Astrocyte (in vitro differentiated cells and primary cell): ENCODE results near the gene POLR3GL. TPM values are rescaled to one million over a fixed set of nuclear protein-coding genes. Genes with fewer than 3 reads are reported as not detected.

Source experiments
- DNase-seq: peaks from one replicate; pipeline ENCODE4 v3.0.0-alpha.2; 2010; ENCODE audit warnings: low read depth
- FAIRE-seq: peaks from 2 replicates; lab custom pipeline; 2011; peaks lifted over from hg19 to GRCh38; lab: Jason Lieb, UNC
- H2AFZ ChIP-seq: 2 replicates; pipeline ENCODE4 v1.6.0; 2012; ENCODE audit warnings: low read depth, low read length, inconsistent platforms
- H3K27ac ChIP-seq: 2 replicates; pipeline ENCODE4 v1.5.1; 2011; ENCODE audit warnings: low read depth, low read length, inconsistent platforms
- H3K27me3 ChIP-seq: 2 replicates; pipeline ENCODE4 v1.6.0; 2011; ENCODE audit warnings: low read length, inconsistent platforms; ENCODE audit not compliant: insufficient read depth
- H3K36me3 ChIP-seq: 2 replicates; pipeline ENCODE4 v1.5.1; 2011; ENCODE audit warnings: low read length, inconsistent platforms; ENCODE audit not compliant: insufficient read depth
- H3K4me1 ChIP-seq: 2 replicates; pipeline ENCODE4 v1.5.1; 2011; ENCODE audit warnings: low read length, inconsistent platforms; ENCODE audit not compliant: insufficient read depth
- H3K4me2 ChIP-seq: 2 replicates; pipeline ENCODE4 v1.6.0; 2012; ENCODE audit warnings: low read length, inconsistent platforms
- H3K4me3 ChIP-seq: 2 replicates; pipeline ENCODE4 v1.5.1; 2011; ENCODE audit warnings: low read depth, mild to moderate bottlenecking, low read length, inconsistent platforms; ENCODE audit not compliant: insufficient read depth
- H3K79me2 ChIP-seq: 2 replicates; pipeline ENCODE4 v1.6.0; 2012; ENCODE audit warnings: mild to moderate bottlenecking, low read length, inconsistent platforms; ENCODE audit not compliant: insufficient read depth
- H3K9ac ChIP-seq: 2 replicates; pipeline ENCODE4 v1.6.0; 2012; ENCODE audit warnings: mild to moderate bottlenecking, low read length, inconsistent platforms
- H3K9me3 ChIP-seq: 2 replicates; pipeline ENCODE4 v1.5.1; 2012; ENCODE audit warnings: low read depth, mild to moderate bottlenecking, low read length, inconsistent platforms; ENCODE audit not compliant: insufficient read depth
- H4K20me1 ChIP-seq: 2 replicates; pipeline ENCODE4 v1.6.0; 2012; ENCODE audit warnings: low read length, inconsistent platforms; ENCODE audit not compliant: insufficient read depth
- H3K27ac Mint-ChIP-seq: one replicate; pipeline ENCODE4 v1.8.0; 2021; ENCODE audit warnings: mild to moderate bottlenecking, mixed read lengths; ENCODE audit not compliant: unreplicated experiment
- H3K27me3 Mint-ChIP-seq: one replicate; pipeline ENCODE4 v1.8.0; 2021; ENCODE audit warnings: low read depth, mixed read lengths; ENCODE audit not compliant: unreplicated experiment
- H3K36me3 Mint-ChIP-seq: one replicate; pipeline ENCODE4 v1.8.0; 2021; ENCODE audit warnings: low read depth, mixed read lengths; ENCODE audit not compliant: unreplicated experiment
- H3K4me1 Mint-ChIP-seq: one replicate; pipeline ENCODE4 v1.8.0; 2021; ENCODE audit warnings: low read depth, mixed read lengths; ENCODE audit not compliant: unreplicated experiment
- H3K4me3 Mint-ChIP-seq: one replicate; pipeline ENCODE4 v1.8.0; 2021; ENCODE audit warnings: mild to moderate bottlenecking, moderate library complexity, mixed read lengths; ENCODE audit not compliant: unreplicated experiment
- H3K9me3 Mint-ChIP-seq: one replicate; pipeline ENCODE4 v1.8.0; 2021; ENCODE audit warnings: mild to moderate bottlenecking, mixed read lengths; ENCODE audit not compliant: unreplicated experiment
- CTCF ChIP-seq: IDR thresholded peaks from 2 replicates; pipeline ENCODE4 v1.5.1; 2011; ENCODE audit warnings: low read depth, mild to moderate bottlenecking, inconsistent platforms, low read length, moderate library complexity; ENCODE audit not compliant: insufficient read depth
- EZH2 ChIP-seq: IDR thresholded peaks from 2 replicates; pipeline ENCODE4 v1.6.1; 2012; ENCODE audit warnings: mild to moderate bottlenecking, low read length, inconsistent platforms; ENCODE audit not compliant: insufficient read depth
- total RNA-seq: library from RNA; stranded (reverse); gene quantifications from 2 replicates; pipeline ENCODE4 v1.2.1, GENCODE V29; 2021

POLR3GL gene
- total RNA-seq, 1 donor from 2014 or later = 20.5 TPM

GRCh38 chr1:145959957-145960467, 4.5 kb upstream of the POLR3GL start:
- peak overlapping the region; percentile 92 for H3K4me3 Mint-ChIP-seq
- peaks cover under 1% of the 10 kb centered on the region for H3K36me3 ChIP-seq
- H3K27ac Mint-ChIP-seq = no peak overlapping the region
- H3K9ac ChIP-seq = peak overlapping the region; percentile 73
- H3K27ac ChIP-seq = no peak overlapping the region
- H3K4me1 ChIP-seq = peaks cover 48% of the 10 kb centered on the region
- H3K4me1 Mint-ChIP-seq = peaks cover 42% of the 10 kb centered on the region
- peak overlapping the region; percentile 93 for H3K4me2 ChIP-seq
- H4K20me1 ChIP-seq = peaks cover 9% of the 10 kb centered on the region
- H3K27me3 ChIP-seq = no peaks in the 10 kb centered on the region
- no peak for FAIRE-seq
- peaks cover 27% of the 10 kb centered on the region for H3K79me2 ChIP-seq
- TF ChIP-seq CTCF (no peak), EZH2 (no peak)
- no peaks in the 10 kb centered on the region for H3K27me3 Mint-ChIP-seq
- DNase-seq = no peak
- H3K9me3 Mint-ChIP-seq = no peaks in the 10 kb centered on the region
- H3K9me3 ChIP-seq = no peaks in the 10 kb centered on the region
- H3K36me3 Mint-ChIP-seq = no peaks in the 10 kb centered on the region
- H2AFZ ChIP-seq = peak overlapping the region; percentile 96
- peak overlapping the region; percentile 71 for H3K4me3 ChIP-seq

DNA sequence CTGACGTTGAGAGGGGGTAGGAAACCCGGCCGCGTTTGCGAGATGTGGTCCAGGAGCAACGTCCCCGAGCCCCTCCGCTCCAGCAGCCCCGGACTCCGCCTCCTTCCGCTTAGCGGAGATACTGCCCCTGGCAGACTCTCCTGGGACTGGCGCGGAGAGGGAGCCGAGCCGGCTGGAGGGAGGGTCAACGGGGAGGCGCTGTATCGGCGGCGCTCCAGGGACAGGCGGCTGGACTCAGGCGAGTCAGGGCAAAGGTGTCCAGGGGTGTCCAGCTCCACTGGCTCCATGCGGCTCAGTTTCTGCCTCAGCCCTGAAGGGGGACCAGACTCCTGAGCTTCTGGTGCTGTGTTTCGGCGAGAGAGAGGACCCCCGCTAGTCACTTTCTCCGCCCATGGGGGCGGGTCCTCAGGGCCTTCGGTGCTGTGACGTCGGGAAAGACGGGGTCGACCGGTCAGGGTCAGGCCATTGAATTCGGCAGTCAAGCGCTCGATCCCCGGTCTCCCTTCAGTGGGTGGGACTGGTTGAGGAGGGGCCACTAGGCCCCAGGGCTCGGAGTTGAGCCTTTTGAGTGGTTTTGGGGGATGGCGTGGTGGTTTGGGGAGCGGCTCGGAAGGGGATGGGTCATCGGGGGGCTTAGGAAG, 3.9 kb upstream of the POLR3GL start:
- peak overlapping the region; percentile 73 for H3K9ac ChIP-seq
- H3K4me2 ChIP-seq = peak overlapping the region; percentile 93
- no peak for TF ChIP-seq EZH2
- TF ChIP-seq CTCF = no peak
- peaks cover 24% of the 10 kb centered on the region for H3K79me2 ChIP-seq
- no peaks in the 10 kb centered on the region for H3K27me3 ChIP-seq
- peak overlapping the region; percentile 12 for H3K27ac ChIP-seq
- peak overlapping the region; percentile 92 for H3K4me3 Mint-ChIP-seq
- no peaks in the 10 kb centered on the region for H3K36me3 ChIP-seq
- DNase-seq = peak; percentile 39
- H3K9me3 Mint-ChIP-seq = no peaks in the 10 kb centered on the region
- H4K20me1 ChIP-seq = peaks cover 4% of the 10 kb centered on the region
- no peaks in the 10 kb centered on the region for H3K36me3 Mint-ChIP-seq
- H3K9me3 ChIP-seq = no peaks in the 10 kb centered on the region
- peak overlapping the region; percentile 88 for H3K27ac Mint-ChIP-seq
- H3K27me3 Mint-ChIP-seq = no peaks in the 10 kb centered on the region
- H2AFZ ChIP-seq = peak overlapping the region; percentile 96
- H3K4me1 Mint-ChIP-seq = peaks cover 39% of the 10 kb centered on the region
- H3K4me3 ChIP-seq = peak overlapping the region; percentile 71
- FAIRE-seq = no peak
- peaks cover 45% of the 10 kb centered on the region for H3K4me1 ChIP-seq

- Histone ChIP-seq H3K4me2 (peak overlapping the region; percentile 93), H3K27me3 (no peaks in the 10 kb centered on the region), H3K4me3 (peak overlapping the region; percentile 71), H4K20me1 (no peaks in the 10 kb centered on the region), H3K4me1 (peaks cover 41% of the 10 kb centered on the region), H2AFZ (peak overlapping the region; percentile 96), H3K9ac (peak overlapping the region; percentile 73), H3K9me3 (no peaks in the 10 kb centered on the region), H3K79me2 (peaks cover 19% of the 10 kb centered on the region), H3K27ac (peak overlapping the region; percentile 12), H3K36me3 (no peaks in the 10 kb centered on the region)
- Mint-ChIP-seq H3K4me1 (peaks cover 34% of the 10 kb centered on the region), H3K4me3 (peak overlapping the region; percentile 92), H3K27ac (peak overlapping the region; percentile 88), H3K9me3 (no peaks in the 10 kb centered on the region), H3K27me3 (no peaks in the 10 kb centered on the region), H3K36me3 (no peaks in the 10 kb centered on the region)
- DNase-seq = no peak
- TF ChIP-seq EZH2 = no peak
- TF ChIP-seq CTCF = no peak
- no peak for FAIRE-seq
Observed at GRCh38 chr1:145961109-145961424, 3.4 kb upstream of the POLR3GL start.
